Erythroblast (primary cell): ENCODE data around the gene GPR176.

Source experiments
- GATA1 ChIP-seq: IDR thresholded peaks from 2 replicates; pipeline ENCODE4 v1.6.1; 2011; ENCODE audit warnings: low read depth, mild to moderate bottlenecking, control low read depth, low read length, moderate library complexity
- POLR2A ChIP-seq: IDR thresholded peaks from 2 replicates; pipeline ENCODE4 v1.6.1; 2011; ENCODE audit warnings: mild to moderate bottlenecking, low read length

GRCh38 chr15:39926526-39926925, 6.5 kb upstream of the GPR176 start:
- TF ChIP-seq POLR2A (no peak), GATA1 (no peak)
